HG02623 (cell line): ENCODE results near the gene CKB.
A peak's percentile ranks its signal among the peaks of the same experiment; 100 is the strongest.

Experiments
- ATAC-seq: cut with Tn5 transposase; IDR thresholded peaks from one replicate; pipeline ENCODE4 v1.9.1; 2021; ENCODE audit warnings: moderate library complexity; ENCODE audit not compliant: unreplicated experiment

CKB gene

DNA sequence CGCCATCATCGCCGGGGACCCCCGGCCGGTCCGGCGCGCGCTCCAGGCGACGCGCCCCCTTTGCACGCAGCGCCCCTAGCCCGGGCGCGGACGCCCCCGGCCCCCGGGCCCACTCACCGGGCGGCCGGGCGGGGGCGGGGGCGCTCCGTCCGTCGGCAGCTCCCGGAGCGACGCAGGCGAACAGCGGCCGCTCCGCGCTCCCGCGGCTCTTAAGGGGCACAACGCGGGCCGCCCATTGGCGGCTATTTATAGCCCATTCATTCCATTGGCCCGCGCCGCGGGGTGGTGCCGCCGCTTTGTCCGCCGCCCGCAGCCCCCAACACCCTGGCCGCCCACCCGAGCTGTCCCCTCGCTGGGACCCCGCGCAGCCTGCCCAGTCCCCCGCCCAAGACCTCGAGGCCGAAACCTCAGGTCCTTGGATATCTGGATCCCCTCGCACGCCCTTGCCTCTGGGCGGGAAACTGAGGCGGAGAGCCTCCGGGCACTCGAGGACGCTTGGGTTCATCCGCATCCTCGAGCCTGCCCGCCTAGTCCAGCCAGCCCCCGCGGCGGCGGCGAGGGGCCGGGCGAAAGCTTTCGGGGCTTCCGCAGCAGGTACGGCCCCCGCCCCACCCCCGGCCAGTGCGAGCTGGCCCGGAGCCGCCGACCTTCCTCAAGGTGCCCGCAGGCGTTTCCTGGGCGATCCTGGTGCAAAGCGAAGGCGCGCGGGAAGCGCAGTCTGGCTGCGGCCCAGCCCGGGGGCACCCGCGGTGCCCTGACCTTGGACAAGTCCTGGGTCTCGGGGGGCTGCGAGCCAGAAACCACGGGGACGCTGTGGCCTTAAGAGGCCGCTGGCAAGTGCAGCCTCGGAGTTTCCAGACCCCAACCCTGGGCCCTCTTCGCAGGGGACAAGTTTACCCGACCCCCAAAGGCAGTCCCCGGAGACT, at the start of gene CKB:
Gene CKB, minus strand, starts transcription at position 182 of the 926 bp plus-strand sequence. CDS start 337 bp downstream, outside the sequence.
- no peak for ATAC-seq

DNA sequence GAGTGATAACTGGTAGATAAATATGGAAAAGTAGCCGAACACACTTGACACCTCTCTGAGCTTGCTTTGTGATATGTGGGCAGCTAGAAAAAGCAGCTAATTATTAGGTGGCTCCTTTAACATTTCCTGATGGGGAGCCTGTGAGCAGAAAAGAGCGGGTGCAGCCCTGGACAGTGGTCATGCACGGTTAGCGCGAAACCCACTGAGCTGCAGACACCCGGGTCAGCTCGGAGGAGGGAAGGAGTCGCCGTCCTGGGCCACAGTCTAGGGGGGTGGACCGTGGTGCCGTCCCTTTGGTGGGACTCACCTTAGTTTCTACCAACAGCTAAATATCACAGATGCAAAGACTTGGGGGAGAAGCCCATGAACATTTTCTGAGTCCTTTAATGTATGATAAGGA, 46.8 kb upstream of the CKB start:
- no peak for ATAC-seq

DNA sequence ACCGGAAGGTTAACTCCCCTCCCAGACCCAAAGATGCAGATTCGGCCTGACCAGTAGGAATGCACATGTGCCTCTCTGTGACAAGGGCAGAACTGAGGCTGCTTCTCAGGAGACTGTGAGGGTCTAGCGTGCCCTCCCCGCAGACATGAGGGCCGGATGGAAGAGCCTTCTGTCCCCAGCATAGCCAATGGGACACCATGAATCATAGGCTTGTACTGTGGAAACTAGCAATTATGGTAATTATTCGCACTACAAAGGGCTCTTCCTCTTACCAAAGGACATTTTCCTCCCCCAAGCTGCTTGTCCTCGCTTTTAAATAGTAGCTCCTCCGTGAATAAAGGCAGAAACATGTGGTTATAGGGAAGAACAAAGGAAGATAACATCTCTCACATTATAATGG, 46.3 kb upstream of the CKB start:
- no peak for ATAC-seq

DNA sequence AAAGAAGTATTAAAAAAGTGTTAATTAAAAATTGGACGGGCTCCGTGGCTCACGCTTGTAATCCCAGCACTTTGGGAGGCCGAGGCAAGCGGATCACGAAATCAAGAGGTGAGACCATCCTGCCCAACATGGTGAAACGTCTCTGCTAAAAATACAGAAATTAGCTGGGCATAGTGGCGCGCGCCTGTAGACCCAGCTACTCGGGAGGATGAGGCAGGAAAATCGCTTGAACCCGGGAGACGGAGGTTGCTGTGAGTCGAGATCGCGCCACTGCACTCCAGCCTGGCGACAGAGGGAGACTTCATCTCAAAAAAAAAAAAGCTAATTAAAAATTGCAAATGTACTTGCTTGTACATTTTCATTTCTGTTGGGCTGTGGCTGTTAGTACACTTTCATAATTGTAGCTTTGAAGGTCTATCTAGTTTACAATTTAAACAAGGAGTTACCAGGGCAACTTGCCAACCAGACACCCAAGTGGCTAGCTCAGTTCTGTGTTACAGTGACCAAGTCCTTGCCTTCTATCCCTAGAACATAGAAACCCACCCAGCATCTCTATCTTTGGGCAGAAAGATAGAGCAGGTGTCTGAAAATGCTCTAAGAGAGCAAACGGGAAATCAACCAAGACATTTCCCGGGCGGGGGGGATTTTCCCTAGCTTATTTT, 41.3 kb upstream of the CKB start:
- no peak for ATAC-seq

DNA sequence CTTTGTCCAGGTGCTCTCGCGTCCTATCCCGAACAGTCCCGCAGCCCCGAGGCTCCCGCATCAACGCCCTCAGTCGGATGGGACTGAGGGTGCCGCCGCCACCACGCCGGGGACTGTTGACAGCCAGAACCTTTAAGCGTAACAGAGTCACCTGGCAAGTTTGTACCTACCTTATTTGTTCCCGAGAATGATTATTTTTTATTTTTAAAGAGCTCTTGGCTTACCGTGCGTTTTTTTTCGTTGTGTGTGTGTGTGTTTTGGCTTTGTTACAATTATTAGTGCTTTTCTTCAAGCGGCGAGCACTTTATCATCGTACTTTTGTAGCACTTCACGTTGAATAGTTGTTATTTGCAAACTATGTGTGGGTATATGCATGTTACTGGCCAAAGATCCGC, 40.6 kb upstream of the CKB start:
- ATAC-seq: no peak

DNA sequence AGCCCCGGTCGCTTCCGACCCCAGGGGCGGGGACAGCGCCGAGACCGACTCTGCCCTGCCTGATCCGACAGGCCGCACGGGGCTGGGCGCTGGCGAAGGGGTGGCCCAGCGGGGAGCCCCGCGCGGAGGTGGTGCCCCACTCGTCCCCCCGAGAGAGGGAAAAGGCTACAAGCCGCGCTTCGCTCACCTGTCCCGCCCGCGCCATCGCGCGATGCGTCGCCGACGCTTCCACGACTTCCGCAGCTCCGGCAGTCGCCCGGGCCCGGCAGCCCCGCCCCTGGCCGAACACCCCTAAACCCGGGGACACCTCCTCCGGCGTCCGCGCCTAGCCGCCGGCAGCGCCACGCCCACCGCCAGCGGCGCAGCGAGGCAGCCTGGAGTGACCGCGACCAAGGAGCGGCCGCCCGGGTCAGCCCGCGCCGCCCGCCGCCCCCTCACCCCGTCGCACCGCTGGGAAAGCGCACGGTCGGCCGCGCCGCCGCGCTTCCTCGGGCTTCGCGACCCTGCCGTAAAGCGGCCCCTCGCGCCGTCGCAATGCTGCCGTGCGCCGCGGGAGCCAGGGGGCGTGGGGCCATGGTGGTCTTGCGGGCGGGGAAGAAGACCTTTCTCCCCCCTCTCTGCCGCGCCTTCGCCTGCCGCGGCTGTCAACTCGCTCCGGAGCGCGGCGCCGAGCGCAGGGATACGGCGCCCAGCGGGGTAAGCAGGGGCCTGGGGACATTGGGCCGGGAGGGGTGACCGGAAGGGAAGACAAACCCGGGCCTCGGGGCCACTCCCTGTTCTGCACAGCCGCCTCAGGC, 40.0 kb upstream of the CKB start, which contains the start of the genes BAG5 and COA8:
Gene BAG5, minus strand, starts transcription at position 229 of the 797 bp plus-strand sequence. CDS start 1,493 bp downstream, outside the sequence.
Gene COA8, plus strand, starts transcription at position 532 of the 797 bp plus-strand sequence. Its CDS starts 42 bp downstream, at position 574.
- ATAC-seq: peak; percentile 56

DNA sequence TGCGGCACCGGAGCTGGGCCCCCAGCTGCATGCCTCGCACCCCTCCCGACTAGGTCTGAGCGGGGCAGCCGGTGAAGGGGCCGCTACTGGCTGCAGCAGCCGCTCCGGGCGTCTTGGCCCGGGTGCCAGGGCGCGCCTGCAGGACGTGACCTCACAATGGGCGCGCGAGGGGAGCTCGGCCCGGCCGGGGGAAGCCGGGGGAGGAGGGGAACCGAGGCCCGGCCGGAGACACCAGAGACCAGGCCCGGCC, 39.5 kb upstream of the CKB start:
- peak; percentile 24 for ATAC-seq

DNA sequence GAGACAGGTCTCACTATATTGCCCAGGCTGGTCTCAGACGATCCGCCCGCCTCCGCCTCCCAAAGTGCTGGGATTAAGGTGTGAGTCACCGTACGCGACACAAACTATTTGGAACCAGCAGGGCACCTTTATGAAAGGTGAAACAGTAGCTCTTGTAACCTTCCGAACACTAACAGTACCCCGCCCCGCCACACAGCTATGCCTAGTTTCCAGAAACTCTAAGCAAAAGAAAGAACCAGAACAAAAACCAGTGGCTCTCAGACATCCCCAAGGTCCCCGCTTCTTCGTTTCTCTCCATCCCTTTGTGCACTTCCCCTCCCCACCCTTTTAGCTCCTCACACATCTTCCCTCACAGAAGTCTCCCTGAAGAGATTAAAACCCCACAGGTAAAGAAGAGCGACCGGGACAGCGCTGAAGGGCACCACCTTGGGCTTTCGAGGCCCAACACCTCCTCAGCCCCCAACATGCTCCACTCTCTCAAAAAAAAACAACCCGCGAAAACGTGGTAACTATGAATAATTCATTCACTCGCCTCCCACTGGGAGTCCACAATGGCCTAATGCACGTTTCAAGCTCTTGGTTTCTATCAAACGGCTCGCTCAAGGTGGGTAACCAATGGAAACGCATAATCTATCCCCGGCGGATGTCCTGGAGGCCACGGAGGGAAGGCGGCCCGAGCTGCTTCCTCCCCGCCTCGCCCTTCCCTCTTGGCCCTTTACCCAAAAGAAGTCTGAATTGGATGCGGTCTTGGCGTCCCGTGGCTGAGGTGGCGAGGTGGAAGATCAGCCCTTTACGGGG, 39.0 kb upstream of the CKB start:
- ATAC-seq: peak; percentile 23

DNA sequence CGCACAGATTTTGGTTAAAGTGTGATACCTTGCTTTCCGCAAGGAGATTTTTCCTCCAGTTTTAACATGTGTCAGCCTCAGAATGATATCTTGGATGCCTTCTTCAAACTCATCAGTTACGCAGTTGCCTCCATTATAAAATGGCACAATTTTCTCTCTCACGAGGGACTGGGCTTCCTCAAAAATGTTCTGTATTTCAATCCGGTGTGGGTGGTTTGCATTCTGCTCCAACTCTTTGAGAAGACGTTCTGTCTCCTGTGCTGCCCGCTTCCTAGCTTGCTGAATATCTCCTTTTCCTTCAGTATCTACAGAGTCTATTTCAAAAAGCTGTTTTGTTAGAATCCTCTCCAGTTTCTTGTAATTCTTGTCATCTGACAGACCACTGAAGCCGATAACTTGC, 38.1 kb upstream of the CKB start:
- ATAC-seq: no peak

DNA sequence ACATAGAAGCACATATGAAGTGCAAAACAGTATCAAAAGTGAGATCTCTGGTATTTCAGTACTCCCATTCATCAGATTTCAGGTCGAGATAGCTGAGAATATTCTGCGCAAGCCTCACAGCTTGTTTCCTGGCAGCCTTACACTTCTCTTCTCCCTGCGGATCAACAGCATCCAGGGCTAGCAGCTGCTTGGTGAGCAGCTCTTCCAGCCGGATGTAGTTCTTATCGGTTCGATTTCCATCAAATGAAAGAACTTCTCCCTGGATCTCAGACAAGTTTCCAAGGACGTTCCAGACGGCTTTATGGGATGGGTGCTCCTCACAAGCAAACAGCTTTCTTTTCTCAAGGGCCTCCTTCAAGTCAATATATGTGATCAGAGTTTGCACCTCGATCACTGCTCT, 37.1 kb upstream of the CKB start:
- no peak for ATAC-seq

DNA sequence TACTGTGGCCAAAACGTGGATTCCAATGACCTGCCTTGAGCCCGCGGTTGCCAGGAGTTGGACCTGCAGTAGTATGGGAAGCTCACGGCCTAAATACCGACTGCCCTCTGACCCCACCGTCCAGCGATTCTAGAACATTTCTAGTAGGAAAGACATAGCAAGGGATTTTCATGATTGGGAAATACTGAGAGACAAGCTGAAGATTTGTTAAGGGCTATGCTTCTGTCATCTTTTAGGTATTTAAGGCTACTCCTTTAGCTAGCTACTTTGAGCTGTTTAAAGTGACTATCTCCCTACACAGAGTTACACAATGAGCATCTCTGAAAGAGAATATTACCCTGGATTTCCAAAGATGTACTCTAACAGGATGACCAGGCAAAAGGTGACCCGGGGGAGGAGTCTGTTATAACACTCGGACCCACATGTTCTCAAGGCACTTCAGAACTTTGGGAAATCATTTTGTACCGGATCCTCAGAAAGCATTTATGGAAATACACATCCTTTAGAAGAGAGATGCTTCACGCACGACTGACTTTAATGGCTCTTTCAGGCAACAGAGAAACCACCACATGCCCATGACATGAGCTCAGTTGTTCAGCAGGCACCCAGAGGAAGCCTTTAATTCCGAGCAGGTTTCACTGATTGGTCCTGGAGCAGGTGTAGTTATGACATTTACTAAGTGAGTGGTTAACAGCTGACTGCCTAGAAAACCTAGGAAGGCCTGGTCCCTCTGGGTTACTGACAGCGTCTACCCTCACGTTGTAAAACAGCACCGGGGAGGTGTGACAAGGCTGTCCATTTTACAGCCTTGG, 35.6 kb upstream of the CKB start:
- no peak for ATAC-seq

DNA sequence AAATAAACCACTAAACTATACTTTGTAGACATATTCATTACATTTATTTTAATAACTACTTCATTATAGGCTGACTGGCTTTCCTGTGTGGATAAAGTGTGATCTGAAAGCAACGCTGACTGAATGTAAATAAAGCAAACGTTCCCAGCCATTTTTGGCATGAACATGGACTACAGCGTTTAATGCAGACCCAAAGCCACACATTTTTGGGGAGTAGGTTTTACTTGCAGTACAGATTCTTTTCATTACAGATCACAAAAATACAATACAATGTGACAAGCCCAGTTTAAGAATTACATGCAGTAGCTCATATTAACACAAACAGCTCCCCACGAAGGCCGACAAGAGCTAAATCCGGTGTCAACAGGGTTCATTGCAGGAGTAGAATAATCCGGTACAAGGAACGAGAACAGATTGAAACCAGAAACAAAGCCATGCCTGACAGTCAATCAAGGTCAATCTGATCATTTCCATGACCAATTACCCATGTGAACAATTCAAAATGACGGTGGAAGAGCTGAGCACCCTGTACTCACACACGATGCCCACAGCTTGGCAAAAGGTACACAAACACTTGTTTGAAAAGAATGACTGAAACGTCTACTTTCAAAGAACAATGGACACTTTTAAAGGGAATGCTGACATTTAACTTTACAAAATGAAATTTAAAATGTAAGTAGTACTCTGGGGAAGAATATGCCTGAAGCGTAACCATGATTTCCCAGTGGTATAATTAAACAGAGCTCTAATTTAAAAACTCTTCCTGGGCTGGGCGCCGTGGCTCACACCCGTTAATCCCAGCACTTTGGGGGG, 34.5 kb upstream of the CKB start:
- ATAC-seq: no peak

DNA sequence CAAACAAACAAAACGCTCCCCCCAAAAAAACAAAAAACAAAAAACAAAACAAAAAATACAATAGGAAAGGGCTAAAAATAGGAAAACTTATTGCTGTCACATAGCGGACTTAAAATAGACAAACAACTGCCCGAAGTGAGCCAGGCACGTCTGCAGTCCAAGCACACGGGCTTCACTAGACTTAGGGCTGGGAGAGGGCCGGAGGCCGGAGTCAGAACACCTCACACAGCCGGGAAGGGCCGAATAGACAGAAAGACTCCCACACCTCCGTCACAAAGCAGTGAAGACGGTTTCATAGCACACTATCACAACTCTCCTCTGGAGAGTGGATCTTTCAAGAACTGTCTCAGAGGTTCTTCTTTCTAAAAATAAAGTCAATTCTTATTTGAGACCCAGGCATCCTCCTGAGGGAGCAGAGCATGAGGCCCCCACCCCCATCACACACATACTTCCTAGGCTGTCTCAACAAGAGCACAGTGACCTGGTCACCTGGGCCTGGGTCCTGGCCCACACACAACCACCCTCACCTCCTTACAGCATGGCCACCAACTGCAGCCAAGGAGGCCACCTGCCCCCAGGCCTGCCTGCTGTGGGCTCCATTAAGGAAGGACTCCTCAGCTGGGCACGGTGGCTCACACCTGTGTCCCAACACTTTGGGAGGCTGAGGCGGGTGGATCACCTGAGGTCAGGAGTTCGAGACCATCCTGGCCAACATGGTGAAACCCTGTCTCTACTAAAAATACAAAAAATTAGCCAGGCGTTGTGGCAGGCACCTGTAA, 33.1 kb upstream of the CKB start:
- no peak for ATAC-seq

DNA sequence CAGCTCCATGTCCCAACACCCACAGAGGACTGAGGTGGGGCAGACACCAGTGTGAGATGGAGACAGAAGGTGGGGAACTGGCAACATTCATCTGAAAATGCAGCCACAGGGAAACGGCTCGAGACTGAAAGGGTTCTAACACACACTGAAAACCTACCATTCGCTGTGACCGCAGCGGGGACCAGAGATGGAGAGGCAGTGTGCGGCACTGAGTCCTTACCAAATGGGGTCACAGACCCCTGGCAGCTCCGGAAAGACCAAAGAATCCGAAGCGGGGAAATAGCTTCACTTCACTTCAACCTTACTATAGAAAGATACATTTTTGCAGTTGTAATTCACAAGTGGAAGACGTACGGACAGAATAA, 30.2 kb upstream of the CKB start:
- ATAC-seq: no peak

DNA sequence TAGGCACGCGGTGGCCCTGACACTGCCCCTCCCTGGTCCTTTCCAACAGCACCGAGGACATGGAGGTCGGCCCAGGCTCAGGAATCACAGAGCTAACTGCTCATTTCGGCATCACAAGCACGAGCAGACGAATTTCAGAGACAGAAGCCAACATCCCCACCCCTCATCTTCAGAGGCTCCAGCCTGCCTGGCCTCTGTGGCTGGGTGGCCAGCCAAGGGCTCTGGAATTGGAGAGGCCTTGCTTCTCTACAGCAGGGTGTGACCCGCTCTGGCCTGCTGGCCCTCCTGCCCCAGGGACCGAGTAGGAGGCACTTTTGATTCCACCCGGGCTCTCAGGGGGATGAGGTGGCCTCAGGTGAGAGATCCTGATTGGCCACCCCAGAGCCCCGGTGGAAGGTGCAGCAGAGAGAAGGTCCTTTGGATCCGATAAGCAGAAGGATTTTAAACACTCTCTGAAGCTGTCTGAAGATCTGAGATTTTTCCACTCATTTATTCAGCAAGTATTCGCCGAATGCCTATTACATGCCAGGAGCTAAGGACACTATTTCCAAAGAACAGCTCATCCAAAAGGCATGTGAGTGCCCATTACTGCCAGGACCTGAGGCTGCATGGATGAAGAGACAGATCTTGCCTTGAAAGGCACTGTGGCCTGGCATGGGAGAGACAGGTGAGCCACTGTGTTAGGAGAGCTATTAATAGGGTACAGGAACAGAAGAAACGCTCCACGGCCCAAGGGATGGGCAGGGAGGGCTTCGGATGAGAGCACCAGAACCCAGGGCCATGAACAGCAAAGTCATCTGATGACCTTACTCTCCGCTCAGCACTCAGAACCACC, 29.6 kb upstream of the CKB start:
- no peak for ATAC-seq

DNA sequence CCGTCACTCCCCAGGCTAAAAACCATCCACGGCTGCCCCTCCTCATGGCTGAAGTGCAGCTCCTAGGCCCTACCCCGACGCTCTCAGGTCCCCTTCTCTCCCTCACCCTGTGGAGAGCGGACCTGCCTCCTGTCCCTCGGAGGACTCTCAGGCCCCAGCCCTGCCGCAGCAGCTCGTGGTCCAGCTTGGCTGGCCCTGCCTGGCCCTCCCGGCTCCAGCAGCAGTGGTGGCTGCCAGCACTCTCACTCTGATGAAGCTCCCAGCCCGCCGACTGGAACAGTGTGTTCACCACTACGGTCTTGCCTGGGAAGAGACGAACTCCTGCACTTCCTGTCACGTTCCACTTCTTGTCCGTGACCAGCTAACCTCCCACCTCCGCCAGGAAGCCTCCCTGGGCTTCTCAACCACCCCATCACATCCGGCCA, 28.7 kb upstream of the CKB start:
- no peak for ATAC-seq
